ENCODE data around the gene IFT81. TPM values are rescaled to one million over a fixed set of nuclear protein-coding genes. Genes with fewer than 3 reads are reported as not detected.
"Not testable (repeated sequence)": the region's sequence is repeated elsewhere in the genome, so short reads cannot be mapped to it uniquely, and the experiment has no call there.

The IFT81 gene
- polyA plus RNA-seq, 6 donors from 2014 or later: 0.84 to 1.9 (median 1.4) TPM; not detected in 1

- Mint-ChIP-seq H3K4me3 (no peak overlapping the region), H3K27me3 (no peaks in the 10 kb centered on the region), H3K9me3 (no peaks in the 10 kb centered on the region), H3K27ac (no peak overlapping the region), H3K4me1 (no peaks in the 10 kb centered on the region), H3K36me3 (no peaks in the 10 kb centered on the region)
- no peak for DNase-seq
- ATAC-seq (ENCODE audit: low read depth in 2 of 2): no peak
Observed at GRCh38 chr12:110254971-110255540, 130.9 kb downstream of the IFT81 start.

- H3K9me3 Mint-ChIP-seq: not testable (repeated sequence)
Observed at GRCh38 chr12:110255890-110256456, 131.8 kb downstream of the IFT81 start.

GRCh38 chr12:110256780-110257431, 132.7 kb downstream of the IFT81 start:
- Mint-ChIP-seq H3K36me3 (no peaks in the 10 kb centered on the region), H3K4me1 (no peaks in the 10 kb centered on the region), H3K9me3 (no peaks in the 10 kb centered on the region), H3K27ac (no peak overlapping the region), H3K4me3 (peak overlapping the region in 1 of 8 donors; percentile 47), H3K27me3 (no peaks in the 10 kb centered on the region)
- ATAC-seq (ENCODE audit: low read depth in 2 of 2): no peak
- no peak for DNase-seq

More at GRCh38 chr12:110255890-110256456, 131.8 kb downstream of the IFT81 start:
- not testable (repeated sequence) for DNase-seq; ATAC-seq (ENCODE audit: low read depth in 2 of 2); H3K4me3 Mint-ChIP-seq; H3K27me3 Mint-ChIP-seq; H3K4me1 Mint-ChIP-seq; H3K27ac Mint-ChIP-seq; H3K36me3 Mint-ChIP-seq

- ATAC-seq (ENCODE audit: low read depth in 2 of 2) (no peak), DNase-seq (no peak)
- Mint-ChIP-seq H3K9me3 (no peaks in the 10 kb centered on the region), H3K27me3 (no peaks in the 10 kb centered on the region), H3K4me1 (no peaks in the 10 kb centered on the region), H3K4me3 (no peak overlapping the region), H3K27ac (no peak overlapping the region), H3K36me3 (no peaks in the 10 kb centered on the region)
Observed at GRCh38 chr12:110258466-110258865, 134.3 kb downstream of the IFT81 start.

GRCh38 chr12:110262442-110263388, 138.6 kb downstream of the IFT81 start:
- Mint-ChIP-seq H3K27ac (no peak overlapping the region), H3K9me3 (no peaks in the 10 kb centered on the region), H3K4me1 (no peaks in the 10 kb centered on the region), H3K4me3 (no peak overlapping the region), H3K27me3 (peaks cover 0 to 7% (median 0%) of the 10 kb centered on the region in 3 donors), H3K36me3 (no peaks in the 10 kb centered on the region)
- DNase-seq: no peak
- ATAC-seq (ENCODE audit: low read depth in 2 of 2): no peak

GRCh38 chr12:110266381-110266960, 142.3 kb downstream of the IFT81 start:
- no peak for ATAC-seq (ENCODE audit: low read depth in 2 of 2)

GRCh38 chr12:110266980-110267620, 142.9 kb downstream of the IFT81 start:
- Mint-ChIP-seq H3K4me3 (no peak overlapping the region), H3K27me3 (peaks cover 18 to 24% (median 21%) of the 10 kb centered on the region in 3 donors), H3K4me1 (no peaks in the 10 kb centered on the region), H3K36me3 (no peaks in the 10 kb centered on the region), H3K9me3 (no peaks in the 10 kb centered on the region), H3K27ac (peak overlapping the region in 1 of 6 donors; percentile 44)
- ATAC-seq (ENCODE audit: low read depth in 2 of 2): no peak
- DNase-seq: no peak

More at GRCh38 chr12:110266381-110266960, 142.3 kb downstream of the IFT81 start:
- H3K9me3 Mint-ChIP-seq: no peaks in the 10 kb centered on the region
- DNase-seq: no peak
- H3K27ac Mint-ChIP-seq: no peak overlapping the region
- no peaks in the 10 kb centered on the region for H3K36me3 Mint-ChIP-seq
- H3K4me1 Mint-ChIP-seq: no peaks in the 10 kb centered on the region
- peak overlapping the region in 1 of 8 donors; percentile 15 for H3K4me3 Mint-ChIP-seq
- peaks cover 18 to 24% (median 20%) of the 10 kb centered on the region in 3 donors for H3K27me3 Mint-ChIP-seq

Other genes starting within 250 kb of the IFT81 start
- 10 to 100 TPM; 29.8 to 50.0 (median 40.6) TPM for gene GLTP, start 243.8 kb upstream of the IFT81 start, polyA plus RNA-seq (ENCODE audit: low read depth in 6 of 6)
- 10 to 100 TPM in 1 of 6 donors, 1 to 10 TPM in 5; 5.6 to 10.3 (median 6.4) TPM for gene TCHP, start 224.1 kb upstream of the IFT81 start, polyA plus RNA-seq (ENCODE audit: low read depth in 6 of 6)
- gene GIT2, start 128.0 kb upstream of the IFT81 start, polyA plus RNA-seq (ENCODE audit: low read depth in 6 of 6): 100 to 1,000 TPM in 4 of 6 donors, 10 to 100 TPM in 2; 95.1 to 129 (median 101) TPM
- 10 to 100 TPM; 65.4 to 95.4 (median 78.7) TPM for gene ANKRD13A, start 124.9 kb upstream of the IFT81 start, polyA plus RNA-seq (ENCODE audit: low read depth in 6 of 6)
- 10 to 100 TPM; 10.6 to 19.8 (median 16.7) TPM for gene C12orf76, start 75.8 kb upstream of the IFT81 start, polyA plus RNA-seq (ENCODE audit: low read depth in 6 of 6)
- 1 to 10 TPM; 1.6 to 3.8 (median 2.8) TPM for gene ATP2A2, start 156.9 kb downstream of the IFT81 start, polyA plus RNA-seq (ENCODE audit: low read depth in 6 of 6)